Measurements from ENCODE around the gene HOXA4. TPM values are rescaled to one million over a fixed set of nuclear protein-coding genes. Genes with fewer than 3 reads are reported as not detected.

The HOXA4 gene
- total RNA-seq, 2 donors from 2014 or later = 0.59 to 1.2 TPM

DNA sequence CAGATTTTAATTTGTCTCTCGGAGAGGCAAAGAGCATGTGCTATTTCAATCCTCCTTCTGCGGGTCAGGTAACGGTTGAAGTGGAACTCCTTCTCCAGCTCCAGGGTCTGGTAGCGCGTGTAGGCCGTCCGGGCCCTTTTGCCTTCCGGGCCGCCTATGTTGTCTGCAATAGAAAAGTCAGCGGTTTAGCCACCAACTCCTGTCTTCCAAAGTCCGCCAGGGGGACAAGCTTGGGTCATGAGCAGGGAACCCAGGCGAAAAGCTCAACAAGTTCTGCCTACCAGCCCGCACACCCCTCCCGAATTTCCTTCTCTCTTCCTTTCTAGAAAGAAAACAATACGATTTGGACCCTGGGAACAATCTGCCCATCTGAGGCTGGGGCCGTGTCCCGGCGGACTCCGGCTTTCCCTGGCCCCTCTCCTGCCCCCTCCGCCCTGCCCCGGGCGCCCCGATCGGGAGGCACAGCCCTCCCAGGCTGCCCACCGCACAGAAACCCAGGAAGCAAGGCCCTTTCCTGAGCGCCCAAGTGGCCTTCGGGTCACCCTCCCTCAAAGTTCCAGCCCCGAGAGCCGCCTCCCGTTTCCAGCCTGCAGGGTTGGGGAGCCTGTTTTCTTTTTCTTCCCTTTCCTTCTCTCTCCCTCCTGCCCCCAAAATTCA, 11.5 kb upstream of the HOXA4 start:
- H3K9me3 ChIP-seq = no peaks in the 10 kb centered on the region
- H3K4me3 ChIP-seq = peak overlapping the region; percentile 25 to 55
- H3K36me3 ChIP-seq = no peaks in the 10 kb centered on the region
- DNase-seq (ENCODE audit: low spot score) = no peak
- TF ChIP-seq, protein P1, sequence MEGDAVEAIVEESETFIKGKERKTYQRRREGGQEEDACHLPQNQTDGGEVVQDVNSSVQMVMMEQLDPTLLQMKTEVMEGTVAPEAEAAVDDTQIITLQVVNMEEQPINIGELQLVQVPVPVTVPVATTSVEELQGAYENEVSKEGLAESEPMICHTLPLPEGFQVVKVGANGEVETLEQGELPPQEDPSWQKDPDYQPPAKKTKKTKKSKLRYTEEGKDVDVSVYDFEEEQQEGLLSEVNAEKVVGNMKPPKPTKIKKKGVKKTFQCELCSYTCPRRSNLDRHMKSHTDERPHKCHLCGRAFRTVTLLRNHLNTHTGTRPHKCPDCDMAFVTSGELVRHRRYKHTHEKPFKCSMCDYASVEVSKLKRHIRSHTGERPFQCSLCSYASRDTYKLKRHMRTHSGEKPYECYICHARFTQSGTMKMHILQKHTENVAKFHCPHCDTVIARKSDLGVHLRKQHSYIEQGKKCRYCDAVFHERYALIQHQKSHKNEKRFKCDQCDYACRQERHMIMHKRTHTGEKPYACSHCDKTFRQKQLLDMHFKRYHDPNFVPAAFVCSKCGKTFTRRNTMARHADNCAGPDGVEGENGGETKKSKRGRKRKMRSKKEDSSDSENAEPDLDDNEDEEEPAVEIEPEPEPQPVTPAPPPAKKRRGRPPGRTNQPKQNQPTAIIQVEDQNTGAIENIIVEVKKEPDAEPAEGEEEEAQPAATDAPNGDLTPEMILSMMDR (IDR thresholded peaks at IDR 0.05) = no peak
- H3K4me1 ChIP-seq = peaks cover 0 to 43% of the 10 kb centered on the region in 2 donors
- H3K27me3 ChIP-seq = peaks cover 46 to 77% of the 10 kb centered on the region in 2 donors
- H3K27ac ChIP-seq = no peak overlapping the region

DNA sequence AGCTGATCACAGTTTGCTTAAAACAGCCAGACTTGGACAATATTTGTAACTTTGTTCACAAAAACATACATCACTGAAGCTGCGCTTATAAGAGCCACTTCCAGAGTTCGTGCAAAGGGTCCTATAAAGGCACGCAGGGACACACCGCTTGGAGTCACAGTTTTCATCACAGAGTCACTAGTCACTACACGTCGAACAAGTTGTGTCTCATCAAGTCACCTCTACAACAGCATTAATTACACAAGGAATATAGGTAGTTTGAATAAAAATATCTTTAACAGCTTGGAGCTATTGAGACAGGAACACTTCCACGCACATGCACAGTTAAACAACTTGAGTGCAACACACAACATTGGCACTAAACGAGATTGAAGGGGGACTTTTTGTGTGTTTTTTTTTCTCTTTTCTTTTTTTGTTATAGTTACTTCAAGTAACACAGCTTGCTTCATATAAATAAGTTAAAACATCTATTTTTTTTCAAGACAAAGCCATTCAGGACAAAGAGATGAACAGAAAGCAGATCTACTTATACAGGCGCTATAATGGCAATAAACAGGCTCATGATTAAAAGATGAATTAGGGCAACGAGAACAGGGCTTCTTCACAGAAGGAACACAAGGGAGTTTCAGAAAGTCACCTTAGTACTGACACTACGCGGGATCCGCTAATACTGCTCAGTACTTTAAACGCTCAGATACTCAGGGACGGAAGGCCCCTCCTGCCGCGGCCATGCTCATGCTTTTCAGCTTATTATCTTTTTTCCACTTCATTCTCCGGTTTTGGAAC, 10.8 kb upstream of the HOXA4 start:
- no peaks in the 10 kb centered on the region for H3K9me3 ChIP-seq
- DNase-seq (ENCODE audit: low spot score) = no peak
- no peaks in the 10 kb centered on the region for H3K36me3 ChIP-seq
- no peak overlapping the region for H3K27ac ChIP-seq
- peaks cover 0 to 43% of the 10 kb centered on the region in 2 donors for H3K4me1 ChIP-seq
- peaks cover 49 to 71% of the 10 kb centered on the region in 2 donors for H3K27me3 ChIP-seq
- H3K4me3 ChIP-seq = no peak overlapping the region
- TF ChIP-seq, protein P1 (IDR thresholded peaks at IDR 0.05) = no peak

DNA sequence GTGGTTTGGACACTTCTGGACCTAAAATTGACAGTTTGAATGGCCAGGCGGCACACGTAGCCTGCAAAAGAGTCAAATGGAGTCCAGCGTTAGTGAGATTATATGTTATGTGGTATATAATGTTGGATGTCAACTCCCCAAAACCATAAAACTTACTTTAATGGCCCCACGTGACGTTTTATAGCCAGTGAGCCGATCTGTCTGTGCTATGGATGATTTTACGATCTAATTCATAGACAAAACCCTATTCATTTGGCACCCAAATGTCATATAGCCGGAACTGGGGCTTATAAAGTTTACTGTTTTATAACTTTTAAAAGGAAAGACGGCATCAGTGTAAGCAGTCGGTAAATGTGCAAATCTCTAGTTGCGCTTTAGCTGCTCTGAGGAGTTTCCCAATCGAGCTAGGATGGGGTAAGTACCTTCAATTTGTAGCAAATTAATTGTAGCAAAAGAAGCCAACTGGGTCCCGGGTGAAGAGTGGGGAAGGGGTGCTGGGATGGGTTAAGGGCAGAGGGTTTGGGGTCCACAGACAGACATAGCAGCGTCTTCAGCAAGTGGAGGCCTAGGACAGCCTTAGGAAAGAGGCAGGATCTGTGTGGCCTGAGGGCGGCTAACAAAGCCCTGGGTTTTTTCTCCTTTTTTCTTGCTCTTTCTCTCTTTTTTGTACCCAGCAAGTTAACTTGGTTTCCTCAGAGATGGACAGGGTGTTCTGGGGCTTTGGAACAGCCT, 9.7 kb upstream of the HOXA4 start:
- Histone ChIP-seq H3K36me3 (no peaks in the 10 kb centered on the region), H3K9me3 (no peaks in the 10 kb centered on the region), H3K27me3 (peaks cover 49 to 71% of the 10 kb centered on the region in 2 donors), H3K4me1 (peaks cover 0 to 39% of the 10 kb centered on the region in 2 donors), H3K4me3 (no peak overlapping the region), H3K27ac (no peak overlapping the region)
- TF ChIP-seq, protein P1 (IDR thresholded peaks at IDR 0.05) = no peak
- no peak for DNase-seq (ENCODE audit: low spot score)

DNA sequence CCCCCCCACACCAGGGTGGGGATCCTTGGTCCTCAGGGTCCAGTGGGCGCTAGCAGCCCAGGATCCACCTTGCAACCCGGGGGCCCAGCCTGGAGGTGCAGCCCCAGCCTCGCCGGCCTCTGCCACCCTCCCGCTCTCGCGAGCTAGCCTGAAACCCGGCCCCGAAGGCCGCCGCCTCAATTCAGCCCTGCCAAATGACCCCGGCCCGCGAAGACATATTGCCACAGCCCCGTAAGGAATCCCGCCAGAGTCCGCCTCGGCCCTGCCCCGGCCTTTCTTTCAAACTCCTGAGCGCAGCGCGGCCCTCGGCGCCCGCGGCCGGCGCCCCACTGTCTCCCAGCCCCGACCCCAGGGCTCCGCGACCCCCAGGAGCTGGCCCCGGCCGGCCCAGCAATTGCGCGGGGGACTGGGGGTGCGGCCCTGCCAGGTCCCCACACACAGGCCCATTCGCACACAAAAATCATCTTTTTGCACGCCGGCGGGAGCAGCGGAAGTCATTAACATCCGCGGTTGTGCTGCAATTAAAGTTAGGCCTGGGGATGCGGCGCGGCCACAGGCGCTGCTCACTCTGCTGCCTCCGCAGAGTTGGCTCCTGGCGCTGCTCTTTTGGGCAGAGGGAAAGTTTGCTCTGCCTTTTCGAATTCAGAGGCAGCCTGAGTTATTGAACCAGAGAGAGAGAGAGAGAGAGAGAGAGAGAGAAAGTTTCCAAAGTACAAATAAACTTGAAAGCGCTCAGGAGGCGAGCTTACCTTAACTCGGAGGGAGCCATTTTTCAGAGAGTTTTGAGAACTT, 9.0 kb upstream of the HOXA4 start:
- H3K4me3 ChIP-seq = no peak overlapping the region
- H3K36me3 ChIP-seq = no peaks in the 10 kb centered on the region
- H3K27me3 ChIP-seq = peaks cover 42 to 65% of the 10 kb centered on the region in 2 donors
- no peaks in the 10 kb centered on the region for H3K9me3 ChIP-seq
- no peak overlapping the region for H3K27ac ChIP-seq
- DNase-seq (ENCODE audit: low spot score) = no peak
- H3K4me1 ChIP-seq = peaks cover 0 to 31% of the 10 kb centered on the region in 2 donors
- TF ChIP-seq, protein P1 (IDR thresholded peaks at IDR 0.05) = no peak

DNA sequence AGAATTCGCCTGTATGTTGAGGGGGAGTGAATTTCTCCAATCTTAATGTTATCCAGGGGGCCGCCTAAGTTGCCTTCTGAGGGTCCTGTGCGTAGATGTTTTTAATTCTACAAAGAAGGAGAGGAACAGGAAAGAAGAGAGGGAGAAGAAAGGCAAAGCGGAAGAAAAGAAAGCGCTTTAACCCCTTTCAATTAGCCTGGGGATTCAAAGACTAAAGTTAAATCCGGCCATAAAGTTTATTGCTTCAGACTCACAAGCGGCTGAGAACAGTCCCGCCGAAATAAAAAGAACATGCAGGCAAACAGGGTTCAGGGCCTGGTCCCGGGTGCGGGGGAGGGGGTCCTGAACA, 8.4 kb upstream of the HOXA4 start:
- TF ChIP-seq, protein P1 (IDR thresholded peaks at IDR 0.05) = no peak
- Histone ChIP-seq H3K27ac (no peak overlapping the region), H3K27me3 (peaks cover 41 to 59% of the 10 kb centered on the region in 2 donors), H3K36me3 (no peaks in the 10 kb centered on the region), H3K4me3 (no peak overlapping the region), H3K9me3 (no peaks in the 10 kb centered on the region), H3K4me1 (peaks cover 0 to 26% of the 10 kb centered on the region in 2 donors)
- no peak for DNase-seq (ENCODE audit: low spot score)
